H1 (cell line): ENCODE results near the gene SCNN1G. TPM values are rescaled to one million over a fixed set of nuclear protein-coding genes. Genes with fewer than 3 reads are reported as not detected.

Experiments used
- CTCF ChIA-PET: fragments of 300-600 bp; sonication (Branson Sonifier 250); formaldehyde crosslinking; loops from one replicate; lab custom pipeline; 2021; ENCODE audit not compliant: partially characterized antibody; lab: Charles Lee
- POLR2A ChIA-PET: fragments of 300-600 bp; sonication (Branson Sonifier 250); formaldehyde crosslinking; loops from one replicate; lab custom pipeline; 2021; ENCODE audit warnings: inconsistent platforms; ENCODE audit not compliant: partially characterized antibody; lab: Charles Lee
- DNase-seq, 2 experiments: peaks; one replicate each; pipeline versions ENCODE4 v3.0.0 to v3.0.0-alpha.2; 2010 to 2022; ENCODE audit warnings: low spot score in 2 of 2, low read depth in 1 of 2, mixed read lengths in 1 of 2
- FAIRE-seq: peaks from 2 replicates; lab custom pipeline; 2011; peaks lifted over from hg19 to GRCh38; lab: Jason Lieb, UNC
- H2AFZ ChIP-seq: 2 replicates; pipeline ENCODE4 v1.8.1; 2012; ENCODE audit warnings: low read length, inconsistent platforms
- H2AK5ac ChIP-seq: 2 replicates; pipeline ENCODE4 v1.6.1; 2013; ENCODE audit warnings: low read depth, low read length
- H2BK120ac ChIP-seq: replicated peaks from 2 replicates; pipeline ENCODE3; 2013; ENCODE audit warnings: low read depth, low read length, inconsistent platforms
- H2BK12ac ChIP-seq: 2 replicates; pipeline ENCODE4 v1.6.1; 2013; ENCODE audit warnings: low read depth, low read length
- H2BK15ac ChIP-seq: 2 replicates; pipeline ENCODE4 v1.6.1; 2013; ENCODE audit warnings: low read length
- H2BK20ac ChIP-seq: 2 replicates; pipeline ENCODE4 v1.6.1; 2013; ENCODE audit warnings: low read length
- H2BK5ac ChIP-seq: 2 replicates; pipeline ENCODE4 v1.6.1; 2013; ENCODE audit warnings: low read depth, low read length
- H3K14ac ChIP-seq: 2 replicates; pipeline ENCODE4 v1.6.1; 2013; ENCODE audit warnings: inconsistent platforms; ENCODE audit not compliant: insufficient read length
- H3K18ac ChIP-seq: 2 replicates; pipeline ENCODE4 v1.6.1; 2013; ENCODE audit warnings: low read length; ENCODE audit errors: extremely low read depth
- H3K23ac ChIP-seq: 2 replicates; pipeline ENCODE4 v1.6.1; 2013; ENCODE audit warnings: inconsistent platforms; ENCODE audit not compliant: insufficient read length
- H3K23me2 ChIP-seq: 2 replicates; pipeline ENCODE4 v1.6.1; 2013; ENCODE audit warnings: low read depth, low read length
- H3K27ac ChIP-seq: 2 replicates; pipeline ENCODE4 v1.6.1; 2011; ENCODE audit warnings: low read depth, low read length, inconsistent platforms
- H3K27me3 ChIP-seq, 4 experiments: replicated peaks in 1 of 4; 1 replicate in 1 of 4; 2 replicates in 3 of 4; pipeline versions ENCODE4 v1.6.1 to v1.8.1; 2011 to 2013; ENCODE audit warnings: low read length in 3 of 4, mild to moderate bottlenecking in 3 of 4, inconsistent platforms in 2 of 4, mixed read lengths in 2 of 4, moderate library complexity in 1 of 4; ENCODE audit not compliant: control insufficient read depth in 3 of 4, insufficient read depth in 3 of 4; ENCODE audit errors: extremely low read depth in 1 of 4
- H3K36me3 ChIP-seq, 4 experiments: 2 replicates each; pipeline versions ENCODE4 v1.6.1 to v1.8.1; 2011 to 2013; ENCODE audit warnings: mild to moderate bottlenecking in 4 of 4, low read length in 3 of 4, moderate library complexity in 2 of 4, control low read depth in 1 of 4, inconsistent platforms in 1 of 4; ENCODE audit not compliant: insufficient read depth in 4 of 4, control insufficient read depth in 2 of 4
- H3K4ac ChIP-seq: replicated peaks from 2 replicates; pipeline ENCODE3; 2013; ENCODE audit warnings: low read length, low read depth, mixed read lengths, inconsistent platforms; ENCODE audit not compliant: insufficient read length
- H3K4me1 ChIP-seq, 4 experiments: replicated peaks in 1 of 4; 1 replicate in 1 of 4; 2 replicates in 3 of 4; pipeline versions ENCODE4 v1.6.1 to v1.8.1; 2011 to 2013; ENCODE audit warnings: low read length in 3 of 4, inconsistent platforms in 2 of 4, mixed read lengths in 1 of 4; ENCODE audit not compliant: insufficient read depth in 4 of 4, control insufficient read depth in 3 of 4
- H3K4me2 ChIP-seq, 2 experiments: 2 replicates each; pipeline versions ENCODE4 v1.6.1 to v1.8.1; 2011 to 2013; ENCODE audit warnings: low read depth in 2 of 2, low read length in 2 of 2, control low read depth in 1 of 2, inconsistent platforms in 1 of 2, mild to moderate bottlenecking in 1 of 2; ENCODE audit not compliant: insufficient read depth in 1 of 2
- H3K4me3 ChIP-seq, 4 experiments: fragments of 200-600, 300-600 bp in 1 of 4; sonication (generic), shearing (Covaris generic), sonication (Bioruptor Twin) in 1 of 4; 2 replicates each; pipeline versions ENCODE4 v1.5.1 to v1.8.1; 2011 to 2016; ENCODE audit warnings: low read length in 4 of 4, low read depth in 3 of 4, control low read depth in 2 of 4, inconsistent platforms in 2 of 4, mild to moderate bottlenecking in 2 of 4, mixed read lengths in 1 of 4, moderate library complexity in 1 of 4; ENCODE audit not compliant: insufficient read depth in 2 of 4; ENCODE audit errors: extremely low read depth in 1 of 4
- H3K56ac ChIP-seq: replicated peaks from 2 replicates; pipeline ENCODE3; 2013; ENCODE audit warnings: low read depth, mild to moderate bottlenecking, mixed read lengths, low read length, inconsistent platforms; ENCODE audit not compliant: insufficient read length
- H3K79me1 ChIP-seq: 2 replicates; pipeline ENCODE4 v1.6.1; 2013; ENCODE audit warnings: low read depth, low read length, control low read depth
- H3K79me2 ChIP-seq, 2 experiments: 2 replicates each; pipeline versions ENCODE4 v1.6.1 to v1.8.1; 2012 to 2013; ENCODE audit warnings: low read length in 2 of 2, mild to moderate bottlenecking in 2 of 2, inconsistent platforms in 1 of 2; ENCODE audit not compliant: insufficient read depth in 2 of 2, control insufficient read depth in 1 of 2
- H3K9ac ChIP-seq, 4 experiments: replicated peaks in 1 of 4; 1 replicate in 1 of 4; 2 replicates in 3 of 4; pipeline versions ENCODE4 v1.6.1 to v1.8.1; 2011 to 2013; ENCODE audit warnings: low read depth in 3 of 4, low read length in 3 of 4, control low read depth in 2 of 4, mild to moderate bottlenecking in 2 of 4, moderate library complexity in 2 of 4, inconsistent platforms in 1 of 4; ENCODE audit errors: extremely low read depth in 1 of 4
- H3K9me3 ChIP-seq, 2 experiments: 2 replicates each; pipeline versions ENCODE4 v1.6.1 to v1.8.1; 2012 to 2013; ENCODE audit warnings: mild to moderate bottlenecking in 2 of 2, moderate library complexity in 2 of 2, control low read depth in 1 of 2, inconsistent platforms in 1 of 2, low read depth in 1 of 2, low read length in 1 of 2, mixed read lengths in 1 of 2; ENCODE audit not compliant: insufficient read depth in 2 of 2
- H4K20me1 ChIP-seq, 2 experiments: replicated peaks in 1 of 2; 2 replicates each; pipeline versions ENCODE3 to v1.8.1; 2011 to 2013; ENCODE audit warnings: inconsistent platforms in 2 of 2, low read length in 2 of 2, mild to moderate bottlenecking in 1 of 2; ENCODE audit not compliant: insufficient read depth in 2 of 2, control insufficient read depth in 1 of 2
- H4K5ac ChIP-seq: 2 replicates; pipeline ENCODE4 v1.6.1; 2013; ENCODE audit warnings: low read length, low read depth, mixed read lengths, inconsistent platforms; ENCODE audit not compliant: insufficient read length
- H4K8ac ChIP-seq: 2 replicates; pipeline ENCODE4 v1.8.0; 2013; ENCODE audit warnings: mild to moderate bottlenecking, moderate library complexity, low read length, inconsistent platforms; ENCODE audit not compliant: insufficient read depth; ENCODE audit errors: extremely low read depth
- H4K91ac ChIP-seq: replicated peaks from 2 replicates; pipeline ENCODE3; 2013; ENCODE audit warnings: low read length, mixed read lengths, inconsistent platforms; ENCODE audit not compliant: insufficient read length
- PHF8 ChIP-seq: fragments of 200-600 bp; sonication (generic); conservative IDR thresholded peaks from 2 replicates; pipeline ENCODE4 v1.7.1; 2012; ENCODE audit warnings: low read depth, mild to moderate bottlenecking, inconsistent platforms, low read length, moderate library complexity
- RNF2 ChIP-seq: fragments of 200-900, 300-1000 bp; sonication (generic); IDR thresholded peaks from 2 replicates; pipeline ENCODE4 v1.7.1; 2016; ENCODE audit warnings: borderline replicate concordance, low read depth, mild to moderate bottlenecking, antibody characterized with exemption, low read length; ENCODE audit not compliant: poor library complexity, severe bottlenecking; ENCODE audit errors: missing control alignments
- SAP30 ChIP-seq: fragments of 300-600 bp; sonication (generic); IDR thresholded peaks from 2 replicates; pipeline ENCODE4 v1.7.1; 2012; ENCODE audit warnings: low read length, moderate library complexity, mild to moderate bottlenecking, inconsistent platforms; ENCODE audit not compliant: insufficient read depth, insufficient replicate concordance
- SP1 ChIP-seq: IDR thresholded peaks from 2 replicates; pipeline ENCODE4 v1.6.1; 2011; ENCODE audit warnings: low read depth, low read length
- YY1 ChIP-seq: IDR thresholded peaks from 2 replicates; pipeline ENCODE4 v1.6.1; 2011; ENCODE audit warnings: low read depth, mild to moderate bottlenecking, low read length
- WGBS, 2 experiments: shearing (Covaris generic) in 1 of 2; methylation state at CpG; one replicate each; pipeline versions ENCODE4 v1.1.6 to v1.1.7; 2013 to 2015; ENCODE audit warnings: low lambda C conversion rate in 2 of 2, mixed read lengths in 2 of 2, inconsistent platforms in 1 of 2, low coverage in 1 of 2, missing lambda C conversion rate in 1 of 2; ENCODE audit not compliant: insufficient replicate concordance in 2 of 2, insufficient coverage in 1 of 2, insufficient read length in 1 of 2; ENCODE audit errors: extremely low coverage in 1 of 2, missing lambda C conversion rate in 1 of 2; 5-methylcytosine and 5-hydroxymethylcytosine counted together
- polyA plus RNA-seq, 7 experiments: library from polyadenylated mRNA; depleted of rRNA in 3 of 7; stranded (reverse) in 5 of 7; unstranded in 2 of 7; fragments of >200 nt in 5 of 7; fragments of 200-250 nt in 2 of 7; gene quantifications; 1 replicate in 5 of 7; 2 replicates in 1 of 7; 4 replicates in 1 of 7; pipeline versions ENCODE4 v1.2.1 to v1.2.3, GENCODE V29; 2011 to 2013; ENCODE audit warnings: missing spikeins in 2 of 7, mixed read lengths in 2 of 7
- total RNA-seq: library from RNA; stranded (reverse); fragmentation: NEBNext Ultra II Directional; extraction: Animal tissue kit (Norgen Biotek cat#: 25700); gene quantifications from 2 replicates; pipeline ENCODE4 v1.2.1, GENCODE V29; 2021

The SCNN1G gene
- total and polyA plus RNA-seq, 2 of the 8 experiments (the other 6 are each of a cell fraction or from before 2014, with no cell fraction given): 0.73 to 1.1 TPM

- CTCF ChIA-PET: interaction anchor here (0.9 to 6.2 kb wide), 7 partner anchors 10 to 227 kb away, joined by 3 to 35 read pairs (median 7); no protein-coding TSS in a partner anchor
- no peak overlapping the region for H3K4me2 ChIP-seq
- H3K36me3 ChIP-seq: no peaks in the 10 kb centered on the region
- no peak overlapping the region for H2BK120ac ChIP-seq
- H3K9me3 ChIP-seq: no peaks in the 10 kb centered on the region
- TF ChIP-seq RNF2: no peak
- TF ChIP-seq PHF8: no peak
- TF ChIP-seq SP1: no peak
- TF ChIP-seq SAP30: no peak
- no peak for TF ChIP-seq YY1
- TF ChIP-seq, all 59 proteins: peak for 0
- H3K4me1 ChIP-seq: peaks cover 3 to 22% (median 10%) of the 10 kb centered on the region in 4 experiments
- H4K5ac ChIP-seq: no peak overlapping the region
- H2BK5ac ChIP-seq: no peak overlapping the region
- H2BK15ac ChIP-seq: no peak overlapping the region
- no peaks in the 10 kb centered on the region for H3K23me2 ChIP-seq
- POLR2A ChIA-PET: interaction anchor here (1.0 to 1.3 kb wide), 2 partner anchors 11 to 23 kb away, joined by 3 to 4 read pairs; no protein-coding TSS in a partner anchor
- H3K14ac ChIP-seq: no peak overlapping the region
- no peak for DNase-seq
- H3K9ac ChIP-seq: no peak overlapping the region
- no peak overlapping the region for H2AK5ac ChIP-seq
- H3K18ac ChIP-seq: no peak overlapping the region
- H4K20me1 ChIP-seq: no peaks in the 10 kb centered on the region
- no peak overlapping the region for H2BK12ac ChIP-seq
- no peaks in the 10 kb centered on the region for H3K79me1 ChIP-seq
- no peak overlapping the region for H3K4me3 ChIP-seq
- H3K27me3 ChIP-seq: no peaks in the 10 kb centered on the region
- no peak overlapping the region for H2AFZ ChIP-seq
- no peak overlapping the region for H4K8ac ChIP-seq
- H4K91ac ChIP-seq: no peak overlapping the region
- H3K79me2 ChIP-seq: no peaks in the 10 kb centered on the region
- H3K27ac ChIP-seq: no peak overlapping the region
- H2BK20ac ChIP-seq: no peak overlapping the region
- FAIRE-seq: no peak
- H3K23ac ChIP-seq: no peak overlapping the region
- no peak overlapping the region for H3K4ac ChIP-seq
- WGBS, 2 experiments: 77% methylated on average over 3 of the region's 3 CpGs; no CpG with 5 or more reads in 1 of the 2 experiments
- no peak overlapping the region for H3K56ac ChIP-seq
These were observed 24.9 kb downstream of the SCNN1G start for GRCh38 chr16:23207485-23207884.
